ENCODE results near the gene PKDREJ. TPM values are rescaled to one million over a fixed set of nuclear protein-coding genes. Genes with fewer than 3 reads are reported as not detected.

The PKDREJ gene
- total and polyA plus RNA-seq, 10 donors, result 0.02 to 0.06 (median 0.02) TPM; not detected in 7

DNA sequence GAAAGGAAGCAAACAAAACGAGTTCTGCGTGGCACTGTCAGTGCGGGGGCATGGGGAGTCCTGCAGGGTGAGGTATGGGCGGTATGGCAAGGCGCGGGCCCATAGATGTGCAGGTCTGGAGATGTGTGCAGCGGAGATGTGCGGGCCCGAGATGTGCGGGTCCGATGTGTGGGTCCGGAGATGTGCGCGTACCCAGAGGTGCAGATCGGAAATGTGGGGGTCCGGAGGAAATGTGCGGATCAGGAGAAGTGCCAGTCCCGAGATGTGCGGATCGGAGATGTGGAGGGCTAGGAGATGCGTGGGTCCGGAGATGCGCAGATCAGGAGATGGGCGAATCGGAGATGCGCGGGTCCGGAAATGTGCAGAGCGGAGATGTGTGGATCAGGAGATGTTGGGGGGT lies 49.0 kb downstream of the PKDREJ start:
- Histone ChIP-seq H3K27ac (no peak overlapping the region), H3K36me3 (peaks cover 0 to 96% (median 49%) of the 10 kb centered on the region in 6 donors), H3K4me1 (no peaks in the 10 kb centered on the region), H3K4me3 (no peak overlapping the region), H3K27me3 (replicated peaks in 1 of 7) (no peaks in the 10 kb centered on the region), H3K9me3 (peaks cover 2 to 11% (median 8%) of the 10 kb centered on the region in 8 donors)
- intact Hi-C loops (cut with DNase I; ENCODE audit: low total_unique reads), result no loop called here
- no peak for DNase-seq
- TF ChIP-seq POLR2AphosphoS5 (IDR thresholded peaks at IDR 0.05) (no peak), POLR2A (IDR thresholded peaks at IDR 0.05) (no peak)
- TF ChIP-seq, protein P1, sequence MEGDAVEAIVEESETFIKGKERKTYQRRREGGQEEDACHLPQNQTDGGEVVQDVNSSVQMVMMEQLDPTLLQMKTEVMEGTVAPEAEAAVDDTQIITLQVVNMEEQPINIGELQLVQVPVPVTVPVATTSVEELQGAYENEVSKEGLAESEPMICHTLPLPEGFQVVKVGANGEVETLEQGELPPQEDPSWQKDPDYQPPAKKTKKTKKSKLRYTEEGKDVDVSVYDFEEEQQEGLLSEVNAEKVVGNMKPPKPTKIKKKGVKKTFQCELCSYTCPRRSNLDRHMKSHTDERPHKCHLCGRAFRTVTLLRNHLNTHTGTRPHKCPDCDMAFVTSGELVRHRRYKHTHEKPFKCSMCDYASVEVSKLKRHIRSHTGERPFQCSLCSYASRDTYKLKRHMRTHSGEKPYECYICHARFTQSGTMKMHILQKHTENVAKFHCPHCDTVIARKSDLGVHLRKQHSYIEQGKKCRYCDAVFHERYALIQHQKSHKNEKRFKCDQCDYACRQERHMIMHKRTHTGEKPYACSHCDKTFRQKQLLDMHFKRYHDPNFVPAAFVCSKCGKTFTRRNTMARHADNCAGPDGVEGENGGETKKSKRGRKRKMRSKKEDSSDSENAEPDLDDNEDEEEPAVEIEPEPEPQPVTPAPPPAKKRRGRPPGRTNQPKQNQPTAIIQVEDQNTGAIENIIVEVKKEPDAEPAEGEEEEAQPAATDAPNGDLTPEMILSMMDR (IDR thresholded peaks at IDR 0.05 in 8 of 11, conservative IDR thresholded peaks at IDR 0.05 in 3 of 11), result no peak
- WGBS, 5 donors, result 97 to 98% (median 97%) methylated on average over 29 of the region's 29 CpGs

DNA sequence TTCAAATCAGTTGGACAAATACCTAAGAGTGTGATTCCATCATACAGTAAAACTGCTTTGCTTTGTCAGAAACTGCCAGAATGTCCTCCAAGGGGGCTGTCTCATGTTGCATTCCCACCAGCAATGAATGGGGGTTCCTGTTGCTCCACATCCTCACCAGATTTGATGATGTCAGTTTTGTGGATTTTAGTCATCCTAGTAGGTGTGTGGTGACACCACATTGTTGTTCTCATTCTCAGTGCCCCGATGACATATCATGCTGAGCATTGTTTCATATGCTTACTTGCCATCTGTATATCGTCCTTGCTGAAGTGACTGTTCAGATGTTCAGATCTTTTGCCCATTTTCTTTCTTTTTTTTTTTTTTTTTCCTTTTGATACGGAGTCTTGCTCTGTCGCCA lies 50.1 kb downstream of the PKDREJ start:
- Histone ChIP-seq H3K4me3 (no peak overlapping the region), H3K36me3 (peaks cover 0 to 96% (median 43%) of the 10 kb centered on the region in 6 donors), H3K27me3 (replicated peaks in 1 of 7) (no peaks in the 10 kb centered on the region), H3K4me1 (no peaks in the 10 kb centered on the region), H3K27ac (no peak overlapping the region), H3K9me3 (peaks cover 4 to 22% (median 18%) of the 10 kb centered on the region in 8 donors)
- intact Hi-C loops (cut with DNase I; ENCODE audit: low total_unique reads), result no loop called here
- no peak for DNase-seq
- 91 to 97% (median 95%) methylated on average over 4 of the region's 4 CpGs for WGBS, 5 donors
- TF ChIP-seq POLR2AphosphoS5 (IDR thresholded peaks at IDR 0.05) (no peak), POLR2A (IDR thresholded peaks at IDR 0.05) (no peak)
- TF ChIP-seq, protein P1 (IDR thresholded peaks at IDR 0.05 in 8 of 11, conservative IDR thresholded peaks at IDR 0.05 in 3 of 11), result no peak

DNA sequence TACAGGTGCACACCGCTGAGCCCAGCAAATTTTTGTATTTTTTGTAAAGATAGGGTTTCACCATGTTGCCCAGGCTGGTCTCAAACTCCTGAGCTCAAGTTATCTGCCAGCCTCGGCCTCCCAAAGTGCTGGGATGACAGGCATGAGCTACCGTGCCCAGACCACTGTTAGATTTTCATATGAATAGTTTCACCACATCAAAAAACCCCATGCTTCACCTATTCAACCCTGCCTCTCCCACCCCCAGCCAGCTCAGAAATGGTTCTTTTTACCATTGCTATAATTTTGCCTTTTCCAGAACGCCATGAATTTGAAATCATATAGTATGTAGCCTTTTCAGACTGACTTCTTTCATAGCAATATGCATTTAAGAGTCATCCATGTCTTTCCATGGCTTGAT lies 50.9 kb downstream of the PKDREJ start:
- Histone ChIP-seq H3K27me3 (replicated peaks in 1 of 7) (no peaks in the 10 kb centered on the region), H3K4me3 (no peak overlapping the region), H3K27ac (no peak overlapping the region), H3K9me3 (peaks cover 4 to 25% (median 18%) of the 10 kb centered on the region in 8 donors), H3K4me1 (no peaks in the 10 kb centered on the region), H3K36me3 (peaks cover 0 to 93% (median 38%) of the 10 kb centered on the region in 6 donors)
- TF ChIP-seq, protein P1 (IDR thresholded peaks at IDR 0.05 in 8 of 11, conservative IDR thresholded peaks at IDR 0.05 in 3 of 11), result no peak
- no peak for TF ChIP-seq POLR2A (IDR thresholded peaks at IDR 0.05)
- intact Hi-C loops (cut with DNase I; ENCODE audit: low total_unique reads), result no loop called here
- no peak for DNase-seq
- 71 to 88% (median 81%) methylated on average over 4 of the region's 4 CpGs for WGBS, 5 donors

DNA sequence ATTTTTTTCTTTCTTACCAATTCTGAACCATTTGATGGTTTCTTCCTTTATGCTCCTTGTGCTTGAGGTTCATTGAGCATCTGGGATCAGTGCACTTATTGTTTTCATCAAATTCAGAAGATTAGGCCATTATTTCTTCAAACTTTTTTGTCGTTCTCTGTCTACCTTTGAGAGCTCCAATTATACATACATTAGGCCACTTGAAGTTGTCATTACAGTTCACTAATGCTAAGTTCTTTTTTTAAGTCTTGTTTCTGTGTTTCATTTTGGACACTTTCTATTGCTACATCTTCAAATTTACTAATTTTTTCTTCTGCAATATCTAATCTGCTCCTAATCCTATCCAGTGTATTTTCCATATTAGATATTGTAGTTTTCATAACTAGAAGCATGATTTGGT lies 53.9 kb downstream of the PKDREJ start:
- DNase-seq, result no peak
- H3K4me3 ChIP-seq, result no peak overlapping the region
- 96 to 100% (median 98%) methylated on average over 1 of the region's 1 CpG for WGBS, 5 donors
- TF ChIP-seq, protein P1 (IDR thresholded peaks at IDR 0.05 in 8 of 11, conservative IDR thresholded peaks at IDR 0.05 in 3 of 11), result no peak
- TF ChIP-seq POLR2AphosphoS5 (IDR thresholded peaks at IDR 0.05), result no peak
- TF ChIP-seq POLR2A (IDR thresholded peaks at IDR 0.05), result no peak
- H3K36me3 ChIP-seq, result peaks cover 0 to 76% (median 23%) of the 10 kb centered on the region in 6 donors
- intact Hi-C loops (cut with DNase I; ENCODE audit: low total_unique reads), result no loop called here
- H3K27ac ChIP-seq, result no peak overlapping the region
- H3K4me1 ChIP-seq, result no peaks in the 10 kb centered on the region
- peaks cover 4 to 33% (median 26%) of the 10 kb centered on the region in 8 donors for H3K9me3 ChIP-seq
- H3K27me3 ChIP-seq (replicated peaks in 1 of 7), result no peaks in the 10 kb centered on the region

Other genes with a start within 250 kb of the PKDREJ start
- gene PPARA, start 112.8 kb downstream of the PKDREJ start, total RNA-seq, result 10 to 100 TPM; 21.2 to 40.9 (median 24.8) TPM
- gene PPARA, start 112.8 kb downstream of the PKDREJ start, polyA plus RNA-seq, result 1 to 10 TPM; 2.0 to 5.8 (median 2.4) TPM
- 10 to 100 TPM in 2 of 7 donors, 1 to 10 TPM in 5; 7.7 to 12.7 (median 8.8) TPM for gene CDPF1, start 13.1 kb downstream of the PKDREJ start, total RNA-seq
- 10 to 100 TPM; 16.3 to 19.6 (median 18.4) TPM for gene CDPF1, start 13.1 kb downstream of the PKDREJ start, polyA plus RNA-seq
- 10 to 100 TPM; 32.5 to 51.9 (median 34.7) TPM for gene TTC38, start 4.7 kb upstream of the PKDREJ start, total RNA-seq
- 10 to 100 TPM; 13.8 to 21.4 (median 15.2) TPM for gene TTC38, start 4.7 kb upstream of the PKDREJ start, polyA plus RNA-seq
- gene GTSE1, start 33.5 kb upstream of the PKDREJ start, total RNA-seq, result 1 to 10 TPM; 1.3 to 5.2 (median 3.2) TPM
- gene GTSE1, start 33.5 kb upstream of the PKDREJ start, polyA plus RNA-seq, result 1 to 10 TPM; 1.3 to 4.9 (median 2.8) TPM
- gene TRMU, start 72.4 kb upstream of the PKDREJ start, total RNA-seq, result 10 to 100 TPM; 43.1 to 59.6 (median 49.8) TPM
- gene TRMU, start 72.4 kb upstream of the PKDREJ start, polyA plus RNA-seq, result 10 to 100 TPM; 23.7 to 32.4 (median 25.0) TPM

Data from spleen (tissue), 11 donors.